HG02981 (cell line): Measurements from ENCODE around the gene CNTNAP2.

Source experiments
- ATAC-seq: cut with Tn5 transposase; IDR thresholded peaks from one replicate; pipeline ENCODE4 v1.9.1; 2021; ENCODE audit warnings: mild to moderate bottlenecking, moderate library complexity; ENCODE audit not compliant: unreplicated experiment

Gene CNTNAP2

DNA sequence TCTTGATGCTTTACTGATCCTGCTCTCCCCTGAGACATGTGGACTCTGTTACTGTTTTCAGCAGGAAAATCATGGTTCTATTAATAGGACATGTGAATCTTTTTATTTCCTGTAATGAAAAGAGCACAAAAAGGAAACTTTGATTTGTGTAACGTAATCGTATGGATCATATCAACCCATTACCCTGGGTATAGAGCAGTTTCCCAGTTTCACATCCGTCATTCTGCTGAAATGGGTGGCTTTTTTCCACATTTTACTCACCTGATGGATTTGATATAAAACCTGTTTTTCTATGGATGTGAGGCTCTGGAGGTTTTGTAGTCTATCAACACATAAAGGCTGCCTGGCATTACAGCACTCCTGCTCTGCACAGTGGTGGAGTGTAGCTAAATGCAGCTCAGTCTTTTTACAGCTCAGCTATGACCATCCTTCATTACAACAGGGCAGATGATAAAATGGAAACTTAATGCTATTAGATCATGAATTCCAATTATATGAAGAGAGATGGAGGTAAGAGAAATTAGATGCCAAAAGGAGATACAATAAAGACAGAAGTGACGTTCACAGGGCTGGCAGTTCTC, 1987.6 kb downstream of the CNTNAP2 start:
- no peak for ATAC-seq

DNA sequence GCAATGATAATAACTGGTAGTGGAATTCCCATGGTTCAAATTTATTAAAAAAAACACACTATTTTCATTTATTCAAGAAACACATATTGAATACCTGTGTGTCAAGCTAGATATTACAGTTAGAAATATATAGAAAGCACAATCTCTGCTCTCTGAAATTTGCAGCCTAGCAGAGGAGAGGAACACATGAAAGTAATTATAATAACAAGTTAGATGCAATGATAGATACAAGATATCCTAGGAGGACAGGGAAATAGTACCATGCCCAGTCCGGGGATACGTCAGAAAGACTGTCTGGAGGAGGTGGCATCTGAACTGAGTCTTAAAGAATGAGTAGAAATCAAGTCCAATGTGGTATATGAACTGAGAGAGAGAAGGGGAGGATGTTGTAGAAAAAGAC, 1988.3 kb downstream of the CNTNAP2 start:
- ATAC-seq, result no peak

DNA sequence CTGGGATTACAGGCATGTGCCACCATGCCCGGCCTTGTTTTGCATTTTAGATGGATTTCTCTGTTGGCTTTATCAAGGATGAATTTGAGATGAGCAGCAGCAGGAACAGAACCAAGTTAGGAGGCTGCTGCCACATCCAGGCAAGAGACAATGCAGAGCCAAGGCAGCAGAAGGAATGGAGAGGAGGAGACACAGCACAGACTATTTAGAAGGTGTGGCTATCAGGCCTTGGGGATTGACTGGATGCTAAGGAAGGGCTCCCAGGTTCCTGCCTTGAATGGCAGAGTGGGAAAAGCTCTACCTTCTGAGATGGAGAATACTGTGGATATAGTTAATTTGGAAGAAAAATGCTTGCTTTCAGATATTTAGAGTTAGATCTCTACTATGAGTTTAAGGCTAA, 1989.3 kb downstream of the CNTNAP2 start:
- no peak for ATAC-seq

DNA sequence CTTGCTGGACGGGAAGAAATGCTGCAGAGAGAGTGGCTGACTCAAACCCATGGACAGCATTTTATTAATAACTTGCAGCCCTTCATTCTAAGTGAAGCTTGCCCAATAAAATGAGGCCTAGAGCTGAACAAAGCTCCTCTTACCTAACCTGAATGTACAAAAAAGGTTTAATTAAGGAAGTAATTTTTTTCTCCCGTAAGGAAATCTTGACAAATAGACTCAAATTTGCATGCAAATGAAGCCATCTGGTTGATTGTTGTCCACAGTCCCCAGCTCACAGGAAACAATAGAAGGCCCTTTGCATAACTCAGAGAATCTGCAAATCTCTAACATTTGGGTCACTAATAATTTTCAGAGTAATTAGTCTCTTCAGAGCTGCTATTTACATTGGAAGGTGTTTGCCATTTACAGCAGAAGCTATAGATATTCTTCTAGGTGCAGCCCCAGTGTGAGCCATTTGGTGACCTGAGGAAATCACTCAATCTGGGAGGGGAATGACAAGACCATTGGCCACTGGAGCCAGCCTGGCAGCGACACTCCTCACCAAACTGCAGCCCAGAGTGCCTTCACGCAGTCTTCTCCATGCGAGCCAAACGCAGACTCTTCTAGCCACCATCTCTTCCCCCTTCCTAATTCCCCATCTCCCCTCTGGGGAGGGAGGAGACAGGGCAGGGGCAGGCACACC, 1991.0 kb downstream of the CNTNAP2 start:
- ATAC-seq, result no peak

DNA sequence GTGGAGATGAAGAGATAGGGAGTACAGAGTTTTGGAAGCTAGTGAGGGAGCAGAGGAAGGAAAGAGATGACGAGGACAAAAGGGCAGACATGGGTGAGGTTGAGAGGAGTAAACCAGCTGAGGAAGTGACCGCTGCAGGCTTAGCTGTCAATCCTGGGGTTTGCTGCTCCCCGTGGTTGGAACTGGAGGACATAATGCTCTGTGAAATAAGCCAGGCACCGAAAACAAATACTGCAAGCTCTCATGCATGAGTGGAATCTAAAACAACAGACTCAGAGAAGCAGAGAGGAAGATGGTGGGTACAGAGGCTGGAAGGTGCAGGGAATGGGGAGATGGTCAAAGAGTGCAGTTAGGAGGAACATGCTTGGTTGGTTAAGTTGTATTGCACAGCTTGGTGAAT, 1991.8 kb downstream of the CNTNAP2 start:
- no peak for ATAC-seq

DNA sequence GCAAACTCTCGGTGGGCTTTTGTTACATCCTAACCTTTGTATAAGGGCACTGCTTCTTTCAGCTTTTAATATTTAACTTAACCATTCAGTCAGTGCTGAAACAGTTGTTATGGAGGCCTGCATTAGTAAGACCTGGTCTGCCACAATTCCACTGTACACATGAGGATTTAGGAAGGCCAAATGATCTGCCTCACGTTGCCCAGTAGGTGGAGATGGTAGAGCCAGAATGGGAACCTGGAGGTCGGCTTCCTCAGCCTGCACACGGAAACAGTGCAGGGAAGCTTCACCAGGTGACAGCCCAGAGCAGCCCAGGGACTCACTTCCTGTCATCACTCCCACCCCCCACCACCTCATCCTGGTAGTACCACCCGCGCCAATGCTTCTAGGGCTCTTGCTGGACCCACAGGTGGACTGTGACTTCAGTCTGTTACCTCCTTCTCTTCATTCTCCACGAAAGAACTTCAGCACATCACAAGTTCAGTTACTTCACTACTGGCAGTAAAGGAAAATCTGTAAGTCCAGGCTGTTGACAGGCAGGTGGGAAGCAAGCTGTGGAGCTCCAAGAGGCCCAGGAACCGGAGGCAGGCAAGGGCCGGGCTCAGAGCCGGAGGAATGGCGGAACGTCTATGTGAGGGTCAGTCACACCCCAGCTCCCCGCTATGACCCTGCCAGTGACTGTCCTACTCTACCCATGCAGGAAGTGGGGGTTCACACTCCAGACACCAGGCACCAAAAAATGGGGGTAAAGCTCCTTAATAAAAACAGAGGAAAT, 1993.7 kb downstream of the CNTNAP2 start:
- ATAC-seq, result no peak

DNA sequence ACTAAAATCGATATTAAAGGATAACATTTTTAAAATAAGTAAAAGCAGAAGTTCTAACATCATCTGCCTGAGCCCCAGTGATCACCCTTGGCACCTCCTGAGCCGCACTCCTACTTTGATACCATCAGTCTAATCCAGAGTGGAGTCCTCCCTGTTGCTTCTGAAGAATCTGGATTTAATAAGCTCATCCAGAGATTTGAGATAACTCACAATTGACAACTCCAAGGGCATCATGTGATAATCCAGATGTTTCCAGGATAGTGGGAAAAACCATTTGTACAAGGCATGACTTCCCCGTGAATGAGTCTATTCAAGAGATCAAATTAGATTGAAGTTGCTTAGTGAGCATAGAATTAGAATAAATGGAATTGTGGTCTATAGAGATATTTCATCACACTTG, 1998.2 kb downstream of the CNTNAP2 start:
- ATAC-seq, result no peak

DNA sequence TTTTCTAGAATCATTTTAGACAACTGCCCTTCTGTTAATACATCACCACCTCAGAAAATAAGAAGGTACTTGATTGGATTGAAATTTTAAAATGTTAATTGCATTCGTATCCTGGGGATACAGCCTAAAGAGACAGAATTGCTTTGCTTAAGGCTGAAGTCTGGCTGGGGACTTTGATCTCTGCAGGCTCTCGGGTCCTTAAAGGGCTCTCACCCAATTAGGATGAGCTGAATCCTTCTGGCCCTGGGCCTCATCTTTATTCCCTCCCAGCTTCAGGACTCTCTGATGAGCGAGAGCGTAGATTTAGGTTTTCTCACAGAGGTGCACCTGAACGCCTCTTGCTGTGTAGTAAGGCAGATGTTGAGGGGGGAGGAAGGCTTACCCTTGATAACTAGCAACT, 1998.7 kb downstream of the CNTNAP2 start:
- no peak for ATAC-seq

DNA sequence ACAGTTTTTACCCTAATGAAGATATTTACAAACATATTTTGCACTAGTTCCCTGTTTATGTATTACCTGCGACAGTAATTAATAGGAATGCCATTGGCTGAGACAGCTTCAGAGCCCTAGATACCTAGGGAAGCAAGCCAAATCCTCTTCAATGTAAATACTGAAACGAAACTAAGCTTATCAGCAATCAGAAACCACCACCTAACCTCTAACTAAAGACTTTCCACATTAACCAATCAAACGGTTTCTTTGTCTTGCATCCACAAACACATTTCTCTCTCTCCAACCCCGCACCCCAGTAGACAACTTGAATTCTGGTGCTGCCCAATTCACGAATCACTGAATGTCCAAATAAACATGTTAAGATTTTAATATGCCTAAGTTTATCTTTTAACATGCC, 1999.6 kb downstream of the CNTNAP2 start:
- no peak for ATAC-seq

DNA sequence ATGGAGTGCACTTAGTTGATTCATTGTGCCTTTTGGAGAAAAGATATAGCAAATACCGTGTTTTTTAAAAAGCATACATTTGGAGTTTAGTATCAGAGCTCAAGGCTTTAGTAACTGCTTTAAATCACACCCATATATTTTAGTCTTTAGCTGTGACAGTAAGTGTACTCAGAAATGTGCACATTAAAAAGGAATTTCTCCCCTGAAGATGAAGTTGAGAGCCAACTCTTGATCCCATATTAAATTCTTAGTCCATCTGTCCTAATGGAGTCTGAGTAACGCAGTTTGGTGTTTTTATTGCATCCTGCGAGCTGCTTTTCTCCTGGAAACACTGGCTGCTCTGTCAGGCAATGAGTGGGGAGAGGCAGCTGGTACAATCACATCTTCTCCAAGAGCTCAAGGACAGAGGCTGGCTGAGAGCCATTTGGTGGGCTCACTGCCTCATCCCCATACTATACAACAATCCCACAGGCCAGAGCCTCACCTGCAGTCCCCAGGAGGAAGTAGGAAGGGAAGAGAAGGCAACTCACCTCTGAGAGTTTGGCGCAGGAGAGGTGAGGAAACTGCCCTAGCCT, 2000.3 kb downstream of the CNTNAP2 start:
- ATAC-seq, result no peak

DNA sequence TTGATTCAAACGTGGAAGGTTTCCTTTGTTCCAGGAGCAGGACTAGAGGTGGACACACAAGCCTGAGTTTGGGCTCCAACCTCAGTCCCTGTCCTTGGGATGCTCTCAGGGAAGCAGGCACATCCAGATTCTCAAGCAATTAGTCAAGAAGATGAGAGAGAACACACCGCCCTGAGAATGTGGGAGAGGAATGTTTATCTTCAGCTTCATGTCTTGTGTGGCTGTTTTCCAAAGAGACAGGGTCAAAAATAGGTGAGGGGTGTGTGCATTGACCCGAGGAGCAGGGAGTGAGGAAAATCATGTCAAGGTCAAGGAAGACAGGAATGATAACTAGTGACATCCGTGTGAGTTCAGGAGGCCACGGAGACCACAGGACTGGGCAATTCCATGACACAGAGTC, 2001.8 kb downstream of the CNTNAP2 start:
- no peak for ATAC-seq

DNA sequence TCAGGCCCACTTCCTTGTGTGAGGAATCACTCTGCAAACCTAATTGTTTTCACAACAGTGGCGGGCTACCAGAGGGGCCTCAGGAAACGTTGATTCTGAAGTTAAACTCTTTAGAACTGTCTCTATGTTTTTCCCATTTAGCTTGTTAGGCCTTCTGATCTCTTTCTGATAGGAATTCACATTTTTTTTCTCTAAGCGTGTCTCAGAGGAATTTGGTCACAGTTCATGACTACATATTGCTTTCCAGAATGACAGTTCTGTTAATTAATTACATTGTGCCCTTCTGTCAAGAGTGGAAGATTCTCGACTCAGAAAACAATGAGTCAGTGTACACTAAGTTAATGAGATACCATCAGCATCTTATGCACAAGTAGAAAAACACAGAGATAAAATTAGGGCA, 2004.8 kb downstream of the CNTNAP2 start:
- ATAC-seq, result no peak

DNA sequence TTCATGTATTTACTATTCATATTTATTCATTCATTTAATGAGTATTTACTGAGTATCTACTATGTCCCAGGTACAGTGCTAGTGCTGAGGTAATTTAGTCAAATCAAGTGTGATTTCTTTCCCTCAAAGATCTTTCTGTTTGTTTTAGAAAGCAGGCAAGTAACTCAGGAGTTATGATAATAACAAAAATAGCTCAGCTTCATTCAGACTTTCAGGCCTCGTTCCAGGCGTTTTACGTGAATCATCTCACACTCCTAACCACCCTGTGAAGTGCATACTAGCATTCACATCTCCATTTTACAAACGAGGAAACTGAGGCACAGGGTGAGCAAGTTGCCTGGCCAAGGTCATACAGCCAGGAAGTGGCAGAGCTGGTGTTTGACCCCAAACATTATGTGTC, 2005.2 kb downstream of the CNTNAP2 start:
- ATAC-seq, result no peak

DNA sequence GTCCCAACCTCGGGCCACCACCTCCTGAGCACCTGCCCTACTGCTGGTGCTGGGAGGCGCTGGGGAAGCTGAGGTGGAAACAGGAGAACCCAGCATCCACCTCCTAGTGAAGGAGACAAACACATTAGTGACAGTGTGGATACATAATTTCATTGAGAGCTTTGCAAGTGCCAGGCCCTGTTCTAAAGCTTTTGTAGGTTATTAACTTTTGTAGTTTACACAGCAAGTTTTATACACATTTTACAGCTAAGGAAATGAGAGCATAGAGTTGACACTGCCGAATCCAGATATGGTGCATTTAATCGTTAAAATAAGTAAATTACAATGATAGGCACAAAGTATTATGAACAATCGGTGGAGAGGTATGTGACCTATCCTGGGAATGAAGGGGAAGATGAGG, 2007.9 kb downstream of the CNTNAP2 start:
- ATAC-seq, result no peak

DNA sequence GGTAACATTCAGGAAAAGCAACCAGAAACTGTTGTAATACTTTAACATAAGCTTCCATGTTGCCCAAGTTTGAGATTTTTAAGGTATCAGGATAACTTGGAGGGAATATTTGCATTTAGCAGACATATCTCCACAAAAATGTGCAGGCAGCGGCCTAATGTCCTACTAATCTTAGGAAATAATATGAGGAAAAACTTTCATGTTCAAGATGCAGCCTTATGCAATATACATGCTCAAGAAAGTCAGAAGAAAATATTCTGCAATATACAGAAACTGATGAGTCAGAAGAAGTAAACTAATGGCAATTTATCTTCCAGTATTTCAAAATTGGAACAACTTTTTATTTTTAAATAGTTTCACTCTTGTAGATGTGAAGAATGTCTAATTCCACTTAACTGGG, 2010.8 kb downstream of the CNTNAP2 start:
- no peak for ATAC-seq

DNA sequence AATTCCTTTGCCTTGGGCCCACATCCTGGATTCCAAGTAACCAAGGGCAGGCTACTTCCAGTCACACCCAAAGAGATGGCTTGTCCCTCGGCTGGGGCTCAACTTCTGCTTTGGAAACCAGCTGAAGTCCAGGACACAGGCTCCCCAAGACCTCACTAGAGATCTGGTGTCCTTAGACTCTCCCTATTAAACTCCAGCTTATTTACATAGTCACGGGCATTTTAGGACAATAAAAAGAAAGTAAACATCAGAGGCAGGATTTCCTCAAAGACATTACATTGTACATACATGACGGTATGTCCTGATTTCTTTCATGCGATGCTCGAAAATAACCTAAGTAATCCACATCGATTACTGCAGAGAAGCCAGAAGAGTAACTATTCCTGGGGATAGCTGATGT, 2012.4 kb downstream of the CNTNAP2 start:
- ATAC-seq, result no peak

DNA sequence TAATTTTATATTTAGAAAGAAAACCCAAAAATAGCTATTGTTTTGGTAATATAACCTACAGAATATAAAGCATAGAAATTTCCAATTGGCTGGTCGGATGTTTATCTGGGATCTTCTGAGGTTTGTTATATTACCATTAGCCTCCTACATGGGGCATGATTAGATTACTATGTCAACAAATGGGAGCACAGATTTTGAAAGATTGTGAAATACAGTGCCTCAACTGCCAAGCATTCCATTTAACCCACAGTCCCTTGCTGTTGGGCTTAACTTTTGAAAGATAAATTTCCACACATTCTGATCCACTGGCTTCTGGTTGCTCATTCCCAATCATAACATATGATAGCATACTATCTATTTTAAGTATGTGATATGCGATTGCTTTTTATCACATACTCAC, 2018.5 kb downstream of the CNTNAP2 start:
- no peak for ATAC-seq

DNA sequence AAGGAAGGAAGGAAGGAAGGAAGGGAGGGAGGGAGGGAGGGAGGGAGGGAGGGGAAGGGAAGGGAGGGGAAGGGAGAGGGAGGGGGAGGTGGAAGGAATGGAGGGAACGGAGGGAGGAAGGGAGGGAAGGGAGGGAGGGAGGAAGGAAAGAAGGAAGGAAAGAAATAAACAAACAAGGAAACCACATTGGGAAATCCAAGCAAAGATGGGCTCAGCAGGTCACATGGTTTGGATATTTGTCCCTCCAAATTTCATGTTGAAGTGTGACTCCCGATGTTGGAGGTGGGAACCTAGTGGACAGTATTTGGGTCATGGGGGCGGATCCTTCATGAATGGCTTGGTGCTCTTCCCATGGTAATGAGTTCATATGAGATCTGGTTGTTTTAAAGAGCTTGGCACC, 2019.4 kb downstream of the CNTNAP2 start:
- no peak for ATAC-seq

DNA sequence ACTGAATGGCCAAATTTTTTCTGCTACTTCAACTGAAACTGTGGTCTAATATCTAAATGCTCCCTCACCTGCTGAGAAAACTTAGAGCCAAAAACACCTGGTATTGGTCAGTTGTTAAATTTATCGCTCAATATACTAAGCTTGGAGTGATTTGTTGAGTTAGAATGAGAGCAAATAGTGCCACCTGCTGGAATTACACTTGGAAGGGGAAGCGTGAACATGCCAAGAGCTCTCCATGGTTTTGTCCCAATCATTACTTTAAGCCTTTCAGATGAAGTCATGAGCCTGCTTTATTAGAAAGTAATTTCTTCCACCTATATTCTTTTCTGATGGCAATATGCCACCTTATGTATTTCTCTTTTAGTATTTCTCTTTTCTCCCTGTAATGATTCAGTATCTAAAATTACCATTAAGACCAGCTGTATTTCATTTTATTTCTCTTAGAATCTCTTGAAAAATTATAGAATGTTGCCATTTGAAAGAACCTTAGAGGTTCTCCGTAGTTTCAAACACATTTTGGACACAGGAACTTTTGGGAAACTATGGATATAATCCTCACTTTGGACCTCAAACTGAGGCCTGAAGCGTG, 2026.2 kb downstream of the CNTNAP2 start:
- ATAC-seq, result no peak

DNA sequence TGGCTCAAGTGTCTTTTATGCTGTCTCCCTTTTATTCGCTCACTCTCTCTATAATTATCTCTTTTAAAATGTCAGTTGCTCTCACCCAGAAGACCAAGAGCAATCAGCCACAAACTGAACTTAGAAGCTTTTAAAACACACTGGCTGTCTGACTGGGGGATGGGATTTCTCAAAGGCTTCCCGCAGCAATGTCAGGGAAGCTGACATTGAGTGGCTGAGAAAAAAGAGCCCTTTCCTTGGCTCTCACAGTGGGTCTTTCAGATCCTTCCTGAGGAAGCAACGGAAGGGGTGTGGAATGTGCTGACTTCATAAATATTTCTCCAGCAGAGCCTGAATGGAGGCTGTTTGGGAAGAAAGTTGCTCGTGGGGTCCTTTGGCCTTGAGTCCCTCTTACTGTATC, 2028.2 kb downstream of the CNTNAP2 start:
- no peak for ATAC-seq

DNA sequence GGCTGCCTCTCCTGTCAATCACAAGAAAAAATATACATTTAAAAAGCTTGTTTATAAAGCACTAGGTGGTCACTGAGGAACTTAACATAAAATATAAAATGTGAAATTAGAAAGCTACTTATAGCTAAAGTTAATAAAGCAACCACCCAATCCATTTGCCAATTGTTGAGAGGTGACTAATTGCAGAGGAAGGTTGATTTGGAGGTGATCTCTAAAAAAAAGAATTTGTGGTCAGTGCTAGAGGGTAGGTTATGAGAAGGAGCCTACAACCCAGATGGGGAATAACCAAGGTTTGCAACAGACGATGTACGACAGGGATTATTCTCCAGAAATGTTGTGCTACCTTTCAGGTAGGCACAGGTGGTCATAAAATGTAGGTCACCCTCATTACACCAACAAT, 2029.7 kb downstream of the CNTNAP2 start:
- ATAC-seq, result no peak

DNA sequence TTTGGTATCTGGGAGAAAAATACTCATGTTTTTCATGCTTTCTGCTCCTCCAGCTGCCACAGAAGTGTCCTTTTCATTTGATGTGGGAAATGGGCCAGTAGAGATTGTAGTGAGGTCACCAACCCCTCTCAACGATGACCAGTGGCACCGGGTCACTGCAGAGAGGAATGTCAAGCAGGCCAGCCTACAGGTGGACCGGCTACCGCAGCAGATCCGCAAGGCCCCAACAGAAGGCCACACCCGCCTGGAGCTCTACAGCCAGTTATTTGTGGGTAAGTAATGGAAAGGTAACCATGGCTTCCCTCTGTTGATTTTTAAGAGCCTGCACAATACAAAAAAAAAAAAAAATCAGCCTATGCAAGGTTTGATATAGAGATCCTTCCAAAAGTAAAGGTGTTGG, 2030.8 kb downstream of the CNTNAP2 start:
- ATAC-seq, result no peak
